GM21447 (cell line): ENCODE results near the gene OSBPL6.
"Not testable (repeated sequence)": the region's sequence is repeated elsewhere in the genome, so short reads cannot be mapped to it uniquely, and the experiment has no call there.

Source experiments
- ATAC-seq: cut with Tn5 transposase; IDR thresholded peaks from one replicate; pipeline ENCODE4 v1.9.1; 2021; ENCODE audit not compliant: unreplicated experiment

The OSBPL6 gene

DNA sequence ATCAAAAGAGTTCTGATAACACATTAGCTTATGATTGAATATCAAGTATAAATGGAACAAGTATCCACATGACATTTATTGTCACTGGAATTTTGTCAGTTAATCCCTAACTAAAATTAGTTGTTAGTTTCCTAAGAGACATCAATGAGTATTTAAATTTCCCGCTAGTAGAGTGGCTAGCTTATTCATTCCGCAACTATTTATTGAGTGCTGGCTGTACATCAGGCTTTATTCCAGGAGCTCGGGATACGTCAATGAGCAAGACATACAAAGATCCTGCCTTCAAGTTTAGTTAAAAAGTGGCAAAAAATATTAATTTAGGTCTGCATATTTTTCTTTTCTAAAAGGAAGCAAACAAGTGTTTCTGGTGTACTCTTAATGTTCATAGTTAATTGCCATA lies 197.4 kb downstream of the OSBPL6 start:
- ATAC-seq = no peak

DNA sequence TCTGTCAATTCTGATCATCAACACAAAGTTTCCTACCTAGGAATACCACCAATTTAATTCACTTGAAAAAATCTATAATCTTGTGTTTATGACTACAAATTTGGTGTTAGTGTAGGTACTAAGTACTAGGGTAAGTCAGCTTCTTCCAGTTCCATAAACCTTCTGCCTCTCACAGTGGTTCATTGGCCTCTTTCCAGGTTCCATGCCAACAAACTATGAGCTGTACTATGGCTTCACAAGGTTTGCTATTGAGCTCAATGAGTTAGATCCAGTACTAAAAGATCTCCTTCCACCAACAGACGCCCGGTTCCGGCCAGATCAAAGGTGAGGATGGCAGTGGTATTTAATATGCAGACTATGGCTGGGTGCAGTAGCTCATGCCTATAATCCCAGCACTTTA lies 197.9 kb downstream of the OSBPL6 start:
- ATAC-seq = no peak

DNA sequence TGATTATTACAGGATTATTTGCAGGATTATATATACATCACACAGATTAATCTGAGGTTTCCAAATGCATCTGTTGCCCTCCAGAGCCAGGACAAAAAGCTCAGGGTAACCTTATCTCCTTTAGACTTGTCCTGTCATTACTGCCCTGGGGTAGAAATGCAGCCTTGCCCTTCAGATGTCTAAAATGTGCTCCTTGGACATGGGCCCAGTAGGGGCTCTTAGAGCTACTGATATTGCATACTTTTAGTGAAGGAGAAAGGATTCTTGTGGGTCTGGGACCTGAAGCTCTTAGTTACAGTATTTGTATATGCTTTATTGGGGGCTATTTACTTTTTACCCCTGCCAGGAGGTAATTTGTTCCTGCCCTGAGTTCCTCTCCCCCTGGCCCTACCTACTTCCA lies 200.5 kb downstream of the OSBPL6 start:
- no peak for ATAC-seq

DNA sequence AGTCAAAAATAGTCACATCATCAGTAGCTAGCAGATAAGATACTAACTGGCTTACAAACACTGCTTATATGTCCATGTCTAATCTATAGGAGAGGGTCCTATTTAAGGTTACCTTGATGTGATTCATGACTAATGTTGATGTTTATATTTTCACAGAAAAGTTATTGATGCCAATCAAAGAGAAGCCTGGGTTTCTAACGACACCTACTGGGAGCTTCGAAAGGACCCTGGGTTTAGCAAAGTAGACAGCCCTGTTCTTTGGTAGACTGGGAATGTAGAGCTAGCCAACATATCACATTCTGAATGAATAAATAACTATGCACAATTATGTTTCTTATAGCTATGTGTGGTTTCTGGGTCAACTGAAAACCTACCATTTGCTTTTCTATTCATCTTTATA lies 201.0 kb downstream of the OSBPL6 start:
- no peak for ATAC-seq

DNA sequence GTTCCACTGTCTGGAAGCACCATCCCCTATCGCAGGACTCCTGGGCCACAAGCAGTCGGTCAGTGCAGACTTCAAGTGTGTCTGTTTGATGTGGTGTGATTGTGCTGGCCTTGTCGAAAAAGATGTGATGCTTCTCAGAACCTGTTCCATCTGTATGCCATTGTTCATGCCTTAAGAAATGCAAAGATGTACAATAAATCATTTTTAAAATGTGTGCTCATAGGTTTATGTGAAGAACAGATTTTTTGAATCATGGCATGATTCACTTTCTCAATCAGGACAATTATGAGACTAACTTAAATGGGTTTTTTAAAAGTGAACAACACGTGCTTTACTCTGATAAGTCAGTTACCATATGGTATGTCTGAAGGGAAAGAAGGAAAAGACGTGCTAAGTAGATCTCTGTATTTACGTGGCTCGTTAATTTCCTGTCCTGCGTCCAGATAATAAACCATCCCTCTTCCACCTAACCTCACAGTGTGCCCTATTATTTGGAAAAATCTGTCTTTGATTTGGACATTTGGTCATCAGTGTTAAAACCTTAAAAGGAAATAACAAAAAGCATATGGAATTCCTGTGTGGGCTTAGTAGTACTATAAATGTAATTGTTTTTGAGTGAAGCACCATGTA lies 201.7 kb downstream of the OSBPL6 start:
- ATAC-seq = no peak

DNA sequence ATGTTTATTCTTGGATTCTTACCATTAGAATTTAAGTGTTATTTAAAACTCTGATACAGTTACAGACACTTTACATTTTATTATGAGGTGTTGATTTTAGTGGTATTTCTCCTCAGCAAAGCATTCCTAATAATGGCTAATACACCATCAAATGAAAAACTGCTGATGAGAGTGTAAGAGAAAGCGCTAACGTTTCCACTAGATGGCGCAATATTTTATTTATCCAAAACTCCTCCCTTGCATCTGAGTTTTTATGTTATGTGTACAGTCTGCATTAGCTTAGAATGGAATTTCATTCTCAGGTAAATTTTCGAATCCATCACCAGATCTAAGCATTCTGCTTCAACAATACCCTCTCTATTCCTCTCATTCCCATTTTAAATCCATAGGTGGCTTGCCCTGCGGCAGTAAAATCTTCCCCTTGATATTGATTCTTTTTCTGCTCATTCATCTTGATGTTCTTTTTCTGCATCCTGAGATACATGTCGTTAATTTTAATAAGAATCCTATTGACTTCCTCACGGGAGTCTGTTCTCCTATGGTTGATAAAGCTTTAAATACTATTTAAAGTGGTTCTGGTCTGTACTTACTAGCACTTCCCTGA lies 202.8 kb downstream of the OSBPL6 start:
- peak; percentile 97 for ATAC-seq

DNA sequence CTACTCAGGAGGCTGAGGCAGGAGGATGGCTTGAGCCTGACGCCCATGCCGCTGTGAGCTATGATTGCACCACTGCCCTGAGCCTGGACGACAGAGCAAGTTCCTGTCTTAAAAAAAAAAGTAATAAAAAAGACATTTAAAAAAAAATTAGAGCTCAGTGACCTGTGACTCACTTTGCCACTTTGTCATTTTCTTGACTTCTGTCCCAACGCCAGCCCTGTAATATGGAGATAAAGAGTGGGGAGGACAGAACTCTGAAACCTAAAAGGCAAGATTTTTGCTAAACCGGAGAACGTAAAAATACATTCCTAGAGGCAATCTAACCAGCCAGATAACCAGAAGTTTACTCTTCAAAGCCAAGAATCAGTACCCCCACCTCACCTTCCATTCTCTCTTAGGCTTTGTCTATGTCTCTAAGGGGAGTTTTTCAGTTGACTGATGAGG lies 207.7 kb downstream of the OSBPL6 start:
- ATAC-seq = no peak

DNA sequence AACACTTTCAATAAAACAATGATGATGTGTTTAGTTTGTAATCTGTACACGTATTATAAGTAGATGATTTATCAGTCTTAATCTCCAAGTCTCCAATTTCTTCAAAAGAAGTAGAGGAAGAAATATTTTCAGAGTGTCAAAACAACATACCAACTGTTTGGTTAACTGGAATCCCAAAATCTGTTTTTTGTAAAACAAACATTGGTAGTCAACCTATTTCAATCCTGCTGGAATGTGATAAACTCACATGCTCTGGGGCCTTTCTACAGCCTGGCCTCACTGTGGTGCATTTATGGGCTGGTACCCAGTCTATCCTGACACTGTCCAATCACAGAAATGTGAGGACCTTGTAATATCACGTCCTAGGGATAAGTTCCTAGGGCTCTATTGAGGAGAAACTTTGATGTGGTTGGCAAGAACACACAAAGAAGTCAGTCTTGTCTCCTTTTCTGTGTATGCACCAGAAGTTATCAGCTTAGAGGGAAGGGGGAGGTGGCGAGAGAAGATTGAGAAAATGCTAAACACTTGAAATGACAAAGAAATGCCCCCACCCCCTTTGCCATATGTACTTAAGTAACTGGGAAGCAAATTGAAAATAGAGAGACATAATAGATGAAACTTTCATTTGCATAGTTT lies 209.5 kb downstream of the OSBPL6 start:
- ATAC-seq = peak; percentile 49

DNA sequence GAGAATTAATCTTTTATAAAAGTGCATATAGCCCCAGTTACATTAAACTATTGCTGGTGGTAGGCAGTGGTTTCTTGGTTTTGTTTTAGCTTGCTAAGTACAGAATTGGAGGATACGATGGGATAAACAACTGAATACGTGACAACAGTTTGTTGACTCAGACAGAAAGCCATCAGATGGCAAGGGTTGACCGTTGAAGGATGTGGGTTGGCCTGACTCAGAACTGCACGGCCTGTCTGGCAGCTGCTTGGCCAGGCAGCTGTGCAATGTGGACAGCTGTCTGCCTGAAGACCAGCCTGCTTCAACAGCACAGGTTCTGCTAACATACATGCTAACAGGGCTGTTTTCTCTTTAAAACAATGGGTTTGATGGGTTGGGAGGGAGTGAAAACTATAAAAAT lies 210.1 kb downstream of the OSBPL6 start:
- ATAC-seq = peak; percentile 98

DNA sequence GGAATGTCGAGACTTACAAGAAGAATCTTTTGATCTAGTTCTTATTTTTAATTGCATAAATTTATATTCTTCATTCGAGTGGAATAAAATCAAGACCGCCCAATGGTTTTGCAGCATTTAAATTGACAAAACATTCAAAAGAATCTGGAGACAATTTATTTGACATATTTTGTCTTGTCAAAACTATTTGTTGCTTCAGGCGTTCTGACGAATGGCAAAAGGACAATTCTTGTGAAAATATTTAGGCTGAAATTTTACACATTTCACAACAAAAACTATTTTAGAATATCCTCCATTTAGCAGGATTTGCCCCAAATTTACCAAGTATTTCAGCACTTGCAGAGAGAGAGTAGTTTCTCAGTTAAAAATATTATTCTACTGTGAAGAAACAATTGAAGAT lies 214.9 kb downstream of the OSBPL6 start:
- no peak for ATAC-seq

DNA sequence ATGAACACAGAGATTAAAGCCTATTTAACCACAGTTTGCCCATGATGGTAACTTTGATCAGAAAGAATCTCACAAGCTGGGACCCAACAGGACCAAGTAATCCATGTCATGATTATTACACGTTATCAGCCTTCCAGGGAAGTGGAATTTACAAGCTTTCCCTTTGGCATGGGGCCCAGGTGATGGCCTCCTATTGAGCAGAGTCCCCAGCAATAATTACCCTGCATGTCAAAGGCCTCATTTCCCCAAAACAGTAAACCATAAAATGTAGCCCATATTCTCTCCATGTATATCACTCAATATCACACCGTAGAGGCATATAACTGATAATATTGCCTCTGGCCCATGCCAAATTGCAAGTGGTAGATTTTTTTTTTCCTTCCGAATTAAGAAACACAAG lies 217.7 kb downstream of the OSBPL6 start:
- no peak for ATAC-seq

DNA sequence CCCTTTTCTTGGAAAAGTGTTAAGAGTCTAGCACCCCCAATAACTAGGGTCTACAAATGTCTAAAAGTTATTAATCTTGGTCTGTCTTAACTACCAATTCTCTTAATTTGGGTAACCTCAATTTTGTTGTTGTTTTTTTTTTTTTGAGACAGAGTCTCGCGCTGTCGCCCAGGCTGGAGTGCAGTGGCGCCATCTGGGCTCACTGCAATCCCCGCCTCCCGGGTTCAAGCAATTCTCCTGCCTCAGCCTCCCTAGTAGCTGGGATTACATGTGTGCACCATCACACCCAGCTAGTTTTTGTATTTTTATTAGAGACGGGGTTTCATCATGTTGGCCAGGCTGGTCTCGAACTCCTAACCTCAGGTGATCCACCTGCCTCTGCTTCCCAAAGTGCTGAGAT lies 218.1 kb downstream of the OSBPL6 start:
- not testable (repeated sequence) for ATAC-seq

DNA sequence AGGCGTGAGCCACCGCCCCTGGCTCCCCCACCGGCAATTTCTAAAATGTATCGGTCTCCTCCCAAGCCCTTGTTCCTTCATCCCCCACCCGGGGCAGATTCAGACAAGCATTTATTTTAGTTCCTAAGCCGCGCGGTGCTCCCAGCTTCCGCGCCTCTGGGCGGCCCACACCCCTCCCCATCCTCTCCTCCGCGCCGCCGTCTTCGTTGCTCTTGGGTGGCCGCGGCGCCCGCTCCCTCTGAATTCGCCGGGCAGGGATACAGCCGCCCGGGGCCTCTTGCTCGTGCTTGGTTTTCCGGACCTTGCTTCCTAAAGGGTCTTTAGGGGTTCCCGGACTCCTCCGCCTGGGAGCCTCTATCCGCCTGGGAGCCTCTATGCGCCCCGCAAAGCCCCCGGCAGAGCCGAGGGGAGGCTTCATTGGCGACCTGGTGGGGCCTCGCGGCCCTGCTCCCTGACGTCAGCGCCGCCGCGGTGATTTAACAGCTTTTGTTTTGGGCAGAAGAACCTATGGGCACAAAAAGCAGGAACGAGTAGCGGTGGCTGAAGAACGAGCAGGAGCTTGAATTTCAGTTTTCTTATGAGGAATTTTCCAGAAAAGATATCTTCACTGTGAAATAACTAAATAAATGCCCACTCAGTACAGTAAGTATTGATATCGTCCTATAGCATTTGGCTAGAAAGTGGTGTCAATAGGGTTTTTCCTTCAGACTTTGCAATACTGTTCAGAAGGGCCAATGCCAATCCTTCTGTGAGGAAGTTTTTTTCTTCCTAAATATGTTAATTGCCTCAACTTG lies 219.4 kb downstream of the OSBPL6 start:
- ATAC-seq = peak; percentile 75

DNA sequence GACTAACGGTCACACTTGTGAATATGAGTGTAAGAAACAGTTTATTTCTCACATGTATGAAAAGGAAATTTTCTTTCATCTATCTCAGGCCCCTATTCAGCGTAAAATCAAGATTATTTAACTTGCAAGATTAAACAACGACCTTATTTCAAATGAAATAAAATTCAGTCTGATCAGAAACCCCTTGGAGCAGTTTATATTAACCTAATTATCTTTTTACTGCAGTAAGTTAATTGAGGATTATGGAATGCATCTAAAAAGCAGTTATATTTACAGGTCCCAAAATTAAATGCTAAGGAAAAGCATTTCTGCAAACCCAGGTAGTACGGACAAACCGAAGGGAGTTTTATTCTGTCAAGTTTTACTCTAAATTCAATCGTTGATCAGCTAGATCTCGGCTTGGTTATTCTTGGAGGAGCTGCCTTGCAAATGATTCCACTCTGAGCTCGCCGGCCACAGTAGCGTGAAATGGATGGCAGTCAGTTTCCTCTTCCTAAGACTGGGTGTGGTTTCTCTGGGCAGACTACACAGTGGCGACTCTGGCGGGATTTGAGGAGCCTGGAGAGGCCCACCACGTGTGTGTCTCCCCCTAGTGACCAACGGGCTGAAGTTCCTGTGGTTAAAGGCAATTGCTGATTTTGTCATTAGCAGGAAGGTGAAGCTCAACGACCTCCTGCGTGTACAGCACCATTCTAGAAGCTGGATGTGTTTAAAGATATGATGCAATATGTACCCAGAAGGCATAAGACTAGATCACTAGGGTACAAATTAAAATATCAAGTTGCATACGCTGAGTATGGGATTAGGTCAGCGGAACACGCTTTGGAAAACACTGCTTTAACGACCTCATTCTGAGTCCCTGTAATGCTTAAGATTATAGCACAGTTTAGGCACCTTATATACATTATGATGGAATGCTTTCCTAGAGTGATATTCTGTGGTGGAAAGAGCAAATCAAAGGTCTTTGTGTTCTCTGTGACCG lies 220.2 kb downstream of the OSBPL6 start:
- peak; percentile 80 for ATAC-seq

DNA sequence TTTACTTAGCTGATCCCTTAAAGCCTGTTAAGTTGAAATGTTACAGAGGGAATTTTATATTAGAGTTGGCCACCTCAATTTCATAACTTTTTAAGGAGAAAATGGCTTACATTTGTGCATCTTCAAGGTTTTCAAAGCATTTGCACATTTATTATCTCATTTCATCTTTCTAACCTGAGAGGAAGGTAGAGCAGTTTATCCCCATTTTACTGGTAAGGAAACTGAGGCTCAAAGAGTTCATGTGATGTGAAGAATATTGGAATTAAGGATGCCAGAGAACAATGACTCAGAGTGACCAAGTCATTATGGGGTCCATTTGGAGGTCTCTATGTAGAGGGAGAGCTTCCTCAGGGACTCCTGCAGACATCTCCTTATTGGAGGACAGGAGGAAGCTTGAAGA lies 221.7 kb downstream of the OSBPL6 start:
- no peak for ATAC-seq

DNA sequence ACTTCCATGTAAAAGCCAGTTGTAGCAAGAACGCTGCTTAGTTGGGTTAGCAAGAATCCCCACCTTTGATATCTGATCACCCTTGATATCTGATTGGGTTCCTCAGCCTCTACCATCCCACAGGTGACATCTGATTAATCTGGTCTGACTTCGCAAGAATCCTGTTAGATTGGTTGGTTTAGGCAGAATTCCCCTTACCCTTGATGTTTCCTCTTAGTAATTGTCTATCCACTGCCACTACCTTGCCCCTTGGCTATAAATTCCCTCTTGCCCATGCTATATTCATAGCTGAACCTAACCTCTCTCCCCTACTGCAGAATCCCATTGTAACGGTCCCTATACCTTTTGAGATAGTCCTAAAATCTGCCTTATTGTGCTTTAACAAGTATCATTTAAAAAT lies 223.6 kb downstream of the OSBPL6 start:
- ATAC-seq = no peak

DNA sequence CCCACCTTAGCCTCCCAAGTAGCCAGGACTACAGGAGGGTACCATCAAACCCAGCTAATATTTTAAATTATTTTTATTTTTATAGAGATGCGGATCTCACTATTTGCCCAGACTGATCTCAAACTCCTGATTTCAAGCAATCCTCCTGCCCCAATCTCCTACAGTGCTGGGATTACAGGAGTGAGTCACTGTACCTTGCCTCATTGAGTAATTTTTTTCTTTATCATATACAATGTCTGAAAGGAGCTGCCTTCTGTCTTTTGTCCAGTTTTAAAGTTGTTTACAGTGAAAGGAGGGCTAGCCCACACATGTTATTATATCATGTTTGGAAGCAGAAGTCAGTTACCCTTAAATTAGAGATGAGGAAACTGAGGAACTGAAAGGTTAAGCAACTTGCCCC lies 224.1 kb downstream of the OSBPL6 start:
- no peak for ATAC-seq

DNA sequence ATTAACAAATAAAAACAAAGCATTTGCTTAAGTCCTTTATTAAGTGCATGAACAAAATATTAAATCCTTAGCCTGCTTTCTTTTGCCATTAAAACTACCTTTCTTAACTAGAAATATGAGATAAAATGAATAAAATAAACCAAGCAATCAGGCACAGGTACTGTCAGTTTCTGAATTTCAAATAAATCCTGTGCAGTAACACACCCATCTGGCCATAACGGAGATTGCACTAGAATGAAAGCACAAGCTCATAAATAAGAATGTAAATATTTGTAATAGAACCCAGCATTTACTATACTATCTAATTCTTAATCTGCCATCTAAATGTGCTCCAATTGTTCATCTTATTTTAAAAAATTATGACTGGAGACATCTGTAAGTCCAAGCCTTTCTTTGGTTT lies 224.8 kb downstream of the OSBPL6 start:
- ATAC-seq = no peak

DNA sequence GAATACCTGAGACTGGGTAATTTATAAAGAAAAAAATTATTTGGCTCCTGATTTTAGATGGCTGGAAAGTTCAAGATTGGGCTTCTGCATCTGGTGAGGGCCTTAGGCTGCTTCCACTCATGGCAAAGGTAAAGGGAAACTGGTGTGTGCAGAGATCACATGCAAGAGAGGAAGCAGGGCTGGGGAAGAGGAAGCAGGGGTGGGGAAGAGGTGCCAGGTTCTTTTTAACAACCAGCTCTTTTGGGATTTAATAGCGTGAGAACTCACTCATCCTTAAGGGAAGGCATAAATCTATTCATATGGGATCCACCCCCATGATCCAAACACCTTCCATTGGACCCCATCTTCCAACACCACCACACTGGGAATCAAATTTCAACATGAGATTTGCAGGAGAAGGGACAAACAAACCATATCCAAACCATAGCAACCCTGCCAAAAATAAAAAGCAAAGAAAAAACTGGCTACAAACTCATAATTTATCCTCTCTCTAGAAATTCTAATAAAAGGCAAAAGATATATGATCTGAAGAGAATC lies 226.2 kb downstream of the OSBPL6 start:
- no peak for ATAC-seq

DNA sequence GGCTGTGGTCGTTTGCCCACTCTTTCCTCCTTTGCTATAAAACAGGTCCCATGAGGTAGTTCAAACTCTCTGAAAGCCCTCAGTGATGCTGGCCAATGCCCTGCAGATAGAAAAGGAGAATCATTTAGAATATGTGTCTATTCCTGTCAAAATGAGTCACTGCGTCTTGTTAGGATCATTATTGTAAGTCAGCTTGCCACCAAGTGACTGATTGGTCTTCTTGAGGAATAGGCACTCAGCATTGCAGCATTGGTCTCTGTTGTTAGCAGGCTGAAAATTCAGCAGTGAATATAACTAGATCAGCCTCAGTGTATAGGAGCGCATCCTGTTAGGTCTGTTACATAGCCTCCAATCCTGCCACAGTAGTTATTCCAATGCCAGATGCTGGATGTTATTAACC lies 227.8 kb downstream of the OSBPL6 start:
- ATAC-seq = no peak
